AG04449 (cell line): ENCODE measurements around the gene IKBIP.

Experiments used
- CTCF ChIA-PET: fragments of 350-600 bp; formaldehyde crosslinking; extraction: SDS; loops from one replicate; lab custom pipeline; 2021; ENCODE audit warnings: antibody characterized with exemption; lab: Yijun Ruan, JAX
- POLR2A ChIA-PET: fragments of 400-600, 350-600 bp; formaldehyde crosslinking; extraction: SDS; loops from one replicate; lab custom pipeline; 2020; ENCODE audit warnings: antibody characterized with exemption, inconsistent platforms; lab: Yijun Ruan, JAX
- DNase-seq: peaks from one replicate; pipeline ENCODE4 v3.0.0-alpha.2; 2010; ENCODE audit warnings: low read depth, low spot score
- H3K4me3 ChIP-seq: 2 replicates; pipeline ENCODE4 v1.5.1; 2011; ENCODE audit warnings: low read depth, mild to moderate bottlenecking, control low read depth, low read length
- CTCF ChIP-seq: IDR thresholded peaks from one replicate; pipeline ENCODE4 v1.5.1; 2011; ENCODE audit warnings: mild to moderate bottlenecking, moderate library complexity, low read length, control low read depth, inconsistent platforms; ENCODE audit not compliant: insufficient read depth; ENCODE audit errors: missing control alignments

IKBIP gene

DNA sequence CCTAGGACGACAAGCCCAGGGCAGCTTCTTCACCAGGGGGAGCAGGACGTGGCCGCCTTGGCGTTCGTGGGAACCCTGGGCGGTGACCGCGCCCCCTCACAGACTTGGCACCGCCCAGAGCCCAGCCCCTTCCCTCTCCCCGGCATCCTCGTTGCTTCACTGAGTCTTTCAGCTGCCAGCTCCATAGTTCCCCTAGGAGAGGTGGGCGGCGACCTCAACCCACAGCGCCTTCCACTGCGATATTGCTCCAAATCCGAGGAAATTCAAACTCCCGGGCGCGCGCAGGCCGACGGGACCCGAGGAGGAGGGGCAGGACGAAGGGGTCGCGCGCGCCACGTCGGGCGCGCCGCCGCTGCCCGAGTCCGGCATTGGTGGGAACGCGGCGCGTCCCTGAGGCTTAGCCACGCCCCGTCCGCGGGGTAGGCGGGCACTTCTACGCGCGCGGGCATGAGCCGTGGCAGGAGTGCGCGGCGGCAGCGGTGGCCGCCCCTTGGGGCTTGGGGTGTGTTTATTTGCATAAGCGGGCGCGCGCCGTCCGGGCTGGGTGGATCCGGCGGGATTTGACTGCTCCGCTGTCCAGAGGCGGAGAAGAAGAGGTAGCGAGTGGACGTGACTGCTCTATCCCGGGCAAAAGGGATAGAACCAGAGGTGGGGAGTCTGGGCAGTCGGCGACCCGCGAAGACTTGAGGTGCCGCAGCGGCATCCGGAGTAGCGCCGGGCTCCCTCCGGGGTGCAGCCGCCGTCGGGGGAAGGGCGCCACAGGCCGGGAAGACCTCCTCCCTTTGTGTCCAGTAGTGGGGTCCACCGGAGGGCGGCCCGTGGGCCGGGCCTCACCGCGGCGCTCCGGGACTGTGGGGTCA lies at the start of gene IKBIP, which contains the start of gene APAF1:
TSS of gene IKBIP (minus strand) at position 77 of the 860 bp plus-strand sequence. CDS start 87 bp downstream, outside the sequence.
TSS of gene APAF1 (plus strand) at position 579 of the 860 bp plus-strand sequence. CDS start 3,070 bp downstream, outside the sequence.
- H3K4me3 ChIP-seq: peak within 1 kb of the TSS; percentile 92
- peak; percentile 49 for DNase-seq
- ChIA-PET POLR2A (interaction anchor here (0.7 to 1.6 kb wide), 4 partner anchors 9 to 51 kb away, joined by 3 to 5 read pairs (median 4); partner anchors contain the start of gene SLC25A3), CTCF (interaction anchor here (0.8 to 1.7 kb wide), 8 partner anchors 9 to 154 kb away, joined by 3 to 6 read pairs (median 4); no protein-coding TSS in a partner anchor)
- peak; percentile 21 for TF ChIP-seq CTCF

GRCh38 chr12:98691351-98691750 lies 46.8 kb upstream of the IKBIP start:
- POLR2A ChIA-PET: no interaction called here
- CTCF ChIA-PET: interaction anchor here (1.4 kb wide), 1 partner anchor 8 kb away, joined by 4 read pairs; no protein-coding TSS in a partner anchor
- no peak for TF ChIP-seq CTCF
- DNase-seq: no peak
- no peak overlapping the region for H3K4me3 ChIP-seq

GRCh38 chr12:98686603-98687002 lies 42.0 kb upstream of the IKBIP start:
- ChIA-PET CTCF (interaction anchor here (0.9 to 1.5 kb wide), 2 partner anchors 195 to 313 kb away, joined by 3 read pairs; no protein-coding TSS in a partner anchor), POLR2A (no interaction called here)
- DNase-seq: no peak
- no peak for TF ChIP-seq CTCF
- H3K4me3 ChIP-seq: no peak overlapping the region

DNA sequence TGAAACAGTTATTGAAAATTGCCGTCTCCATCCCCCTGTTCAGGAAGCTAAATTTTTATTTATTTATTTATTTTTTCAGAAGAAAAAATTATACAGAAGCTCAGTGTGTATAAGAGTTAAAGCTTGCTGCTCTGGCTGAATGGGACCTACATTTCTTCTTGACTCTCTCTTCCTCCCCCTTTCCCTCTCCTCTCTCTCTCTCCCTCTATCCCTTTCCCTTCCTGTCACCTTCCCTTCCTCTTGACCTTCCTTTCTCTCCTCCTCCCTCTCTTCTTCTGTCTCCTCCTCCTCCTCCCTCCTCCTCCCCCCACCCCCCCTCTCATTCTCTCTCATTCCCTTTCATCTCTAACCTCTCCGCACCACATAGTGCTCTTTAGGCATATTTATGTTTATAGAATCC lies 39.6 kb upstream of the IKBIP start:
- no peak for DNase-seq
- ChIA-PET POLR2A (no interaction called here), CTCF (interaction anchor here (1.0 to 1.4 kb wide), 2 partner anchors 21 to 315 kb away, joined by 3 to 4 read pairs; no protein-coding TSS in a partner anchor)
- H3K4me3 ChIP-seq: no peak overlapping the region
- TF ChIP-seq CTCF: no peak

DNA sequence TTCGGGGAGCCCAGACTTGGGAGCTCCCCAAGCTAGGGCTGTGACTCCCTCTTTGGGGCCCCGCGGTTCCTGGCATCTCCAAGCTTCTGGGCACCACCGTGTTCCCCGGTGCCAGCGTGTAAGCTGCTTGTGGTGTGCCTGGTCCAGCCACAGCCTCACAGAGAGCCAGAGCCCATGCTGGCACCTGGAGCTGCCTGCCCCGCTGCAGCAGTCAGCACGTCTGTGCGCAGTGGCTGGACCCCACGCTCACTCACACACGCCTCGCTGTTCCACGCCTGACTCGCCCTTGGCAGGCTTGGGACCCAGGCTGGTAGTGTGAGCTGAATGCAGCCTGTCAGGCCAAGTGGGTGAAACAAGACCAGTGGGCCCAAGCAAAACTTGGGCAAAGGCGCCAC lies 35.0 kb upstream of the IKBIP start:
- no peak overlapping the region for H3K4me3 ChIP-seq
- no peak for TF ChIP-seq CTCF
- ChIA-PET CTCF (interaction anchor here (1.4 to 2.4 kb wide), 3 partner anchors 9 to 319 kb away, joined by 4 to 6 read pairs (median 5); no protein-coding TSS in a partner anchor), POLR2A (no interaction called here)
- DNase-seq: no peak
